Measurements from ENCODE around the gene PSMD14. TPM values are rescaled to one million over a fixed set of nuclear protein-coding genes. Genes with fewer than 3 reads are reported as not detected.

PSMD14 gene
- total RNA-seq, 2 experiments from 2014 or later = 17.1 to 22.1 TPM

DNA sequence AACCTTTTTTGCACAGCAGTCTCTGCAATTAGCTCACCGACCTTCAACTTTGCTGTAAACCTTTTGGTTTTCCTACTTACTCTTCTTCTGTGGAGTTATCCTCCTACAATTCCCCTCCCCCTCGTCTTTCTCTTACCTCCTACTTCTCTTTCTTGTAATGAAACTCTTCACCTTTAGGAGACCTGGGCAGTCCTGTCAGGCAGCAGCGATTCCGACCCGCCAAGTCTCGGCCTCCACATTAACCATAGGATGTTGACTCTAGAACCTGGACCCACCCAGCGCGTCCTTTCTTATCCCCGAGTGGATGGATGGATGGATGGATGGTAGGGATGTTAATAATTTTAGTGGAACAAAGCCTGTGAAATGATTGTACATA is 116.2 kb downstream of the PSMD14 start:
- no peak overlapping the region for H3K27ac Mint-ChIP-seq
- ATAC-seq (ENCODE audit: poor library complexity) (no peak), DNase-seq (no peak)
- ChIA-PET CTCF (interaction anchor here (0.9 kb wide), 1 partner anchor 45 kb away, joined by 3 read pairs; no protein-coding TSS in a partner anchor), POLR2A (interaction anchor here (2.2 kb wide), 1 partner anchor 8 kb away, joined by 6 read pairs; the partner anchor contains the start of gene TBR1)
- Histone ChIP-seq H3K9me3 (ENCODE audit: control insufficient read depth in 1 of 2, insufficient read depth in 1 of 2, low read length in 2 of 2) (peaks cover 10 to 29% of the 10 kb centered on the region in 2 experiments), H3K4me1 (ENCODE audit: insufficient read depth, low read length) (peaks cover 31% of the 10 kb centered on the region), H3K4me3 (ENCODE audit: low read length) (no peak overlapping the region), H3K27ac (ENCODE audit: low read depth in 1 of 2, low read length in 2 of 2) (no peak overlapping the region), H3K27me3 (ENCODE audit: control insufficient read depth in 1 of 2, insufficient read depth in 2 of 2, low read length in 2 of 2) (peaks cover 74 to 99% of the 10 kb centered on the region in 2 experiments), H3K36me3 (ENCODE audit: insufficient read depth, low read length) (no peaks in the 10 kb centered on the region)
- TF ChIP-seq, protein P1, sequence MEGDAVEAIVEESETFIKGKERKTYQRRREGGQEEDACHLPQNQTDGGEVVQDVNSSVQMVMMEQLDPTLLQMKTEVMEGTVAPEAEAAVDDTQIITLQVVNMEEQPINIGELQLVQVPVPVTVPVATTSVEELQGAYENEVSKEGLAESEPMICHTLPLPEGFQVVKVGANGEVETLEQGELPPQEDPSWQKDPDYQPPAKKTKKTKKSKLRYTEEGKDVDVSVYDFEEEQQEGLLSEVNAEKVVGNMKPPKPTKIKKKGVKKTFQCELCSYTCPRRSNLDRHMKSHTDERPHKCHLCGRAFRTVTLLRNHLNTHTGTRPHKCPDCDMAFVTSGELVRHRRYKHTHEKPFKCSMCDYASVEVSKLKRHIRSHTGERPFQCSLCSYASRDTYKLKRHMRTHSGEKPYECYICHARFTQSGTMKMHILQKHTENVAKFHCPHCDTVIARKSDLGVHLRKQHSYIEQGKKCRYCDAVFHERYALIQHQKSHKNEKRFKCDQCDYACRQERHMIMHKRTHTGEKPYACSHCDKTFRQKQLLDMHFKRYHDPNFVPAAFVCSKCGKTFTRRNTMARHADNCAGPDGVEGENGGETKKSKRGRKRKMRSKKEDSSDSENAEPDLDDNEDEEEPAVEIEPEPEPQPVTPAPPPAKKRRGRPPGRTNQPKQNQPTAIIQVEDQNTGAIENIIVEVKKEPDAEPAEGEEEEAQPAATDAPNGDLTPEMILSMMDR (IDR thresholded peaks at IDR 0.05) = no peak
- no peaks in the 10 kb centered on the region for H3K36me3 Mint-ChIP-seq (ENCODE audit: low read depth)
- peaks cover 2% of the 10 kb centered on the region for H3K9me3 Mint-ChIP-seq
- H3K4me3 Mint-ChIP-seq = peak overlapping the region; percentile 36
- H3K27me3 Mint-ChIP-seq = peaks cover 90% of the 10 kb centered on the region
- intact Hi-C loops (cut with DNase I, micrococcal nuclease) = no loop called here
- peaks cover 42% of the 10 kb centered on the region for H3K4me1 Mint-ChIP-seq (ENCODE audit: low read depth)

DNA sequence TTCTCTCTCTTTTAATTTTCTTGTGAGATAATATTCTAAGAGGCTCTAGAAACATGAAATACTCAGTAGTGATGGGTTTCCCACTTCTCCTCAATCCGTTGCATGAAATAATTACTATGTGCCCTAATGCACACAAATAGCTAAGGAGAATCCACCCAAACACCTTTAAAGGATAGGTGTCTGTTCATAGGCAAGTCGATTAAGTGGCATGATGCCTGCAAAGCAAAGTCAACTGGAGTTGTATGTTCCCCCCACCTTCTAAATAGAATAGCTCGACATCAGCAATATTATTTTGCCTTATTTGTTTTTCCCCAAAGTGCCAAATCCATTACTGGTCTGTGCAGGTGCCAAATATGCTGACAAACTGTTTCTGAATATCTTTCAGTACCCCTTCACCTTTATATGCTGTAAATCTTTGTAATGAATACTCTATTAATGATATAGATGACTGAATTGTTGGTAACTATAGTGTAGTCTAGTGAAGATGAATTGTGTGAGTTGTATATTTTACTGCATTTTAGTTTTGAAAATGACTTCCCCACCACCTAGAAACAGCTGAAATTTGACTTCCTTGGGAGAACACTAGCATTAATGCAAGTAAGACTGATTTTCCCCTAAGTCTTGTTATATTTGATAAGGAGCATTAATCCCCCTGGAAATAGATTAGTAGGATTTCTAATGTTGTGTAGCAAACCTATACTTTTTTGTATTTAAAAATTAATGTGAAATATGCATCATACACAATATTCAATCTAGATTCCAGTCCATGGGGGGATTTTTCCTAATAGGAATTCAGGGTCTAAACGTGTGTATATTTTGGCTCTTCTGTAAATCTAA is 116.9 kb downstream of the PSMD14 start:
- no peak overlapping the region for H3K4me3 Mint-ChIP-seq
- no peak overlapping the region for H3K27ac ChIP-seq (ENCODE audit: low read depth in 1 of 2, low read length in 2 of 2)
- peaks cover 10 to 29% of the 10 kb centered on the region in 2 experiments for H3K9me3 ChIP-seq (ENCODE audit: control insufficient read depth in 1 of 2, insufficient read depth in 1 of 2, low read length in 2 of 2)
- no peak overlapping the region for H3K27ac Mint-ChIP-seq
- peaks cover 31% of the 10 kb centered on the region for H3K4me1 ChIP-seq (ENCODE audit: insufficient read depth, low read length)
- no peak overlapping the region for H3K4me3 ChIP-seq (ENCODE audit: low read length)
- POLR2A ChIA-PET = interaction anchor here (2.2 kb wide), 1 partner anchor 9 kb away, joined by 6 read pairs; the partner anchor contains the start of gene TBR1
- no peaks in the 10 kb centered on the region for H3K36me3 ChIP-seq (ENCODE audit: insufficient read depth, low read length)
- ATAC-seq (ENCODE audit: poor library complexity) = no peak
- peaks cover 90% of the 10 kb centered on the region for H3K27me3 Mint-ChIP-seq
- no peak for DNase-seq
- intact Hi-C loops (cut with DNase I, micrococcal nuclease) = no loop called here
- CTCF ChIA-PET = interaction anchor here (0.9 kb wide), 1 partner anchor 44 kb away, joined by 3 read pairs; no protein-coding TSS in a partner anchor
- H3K27me3 ChIP-seq (ENCODE audit: control insufficient read depth in 1 of 2, insufficient read depth in 2 of 2, low read length in 2 of 2) = peaks cover 71 to 99% of the 10 kb centered on the region in 2 experiments
- no peaks in the 10 kb centered on the region for H3K36me3 Mint-ChIP-seq (ENCODE audit: low read depth)
- peaks cover 2% of the 10 kb centered on the region for H3K9me3 Mint-ChIP-seq
- H3K4me1 Mint-ChIP-seq (ENCODE audit: low read depth) = peaks cover 41% of the 10 kb centered on the region
- TF ChIP-seq, protein P1 (IDR thresholded peaks at IDR 0.05) = no peak

DNA sequence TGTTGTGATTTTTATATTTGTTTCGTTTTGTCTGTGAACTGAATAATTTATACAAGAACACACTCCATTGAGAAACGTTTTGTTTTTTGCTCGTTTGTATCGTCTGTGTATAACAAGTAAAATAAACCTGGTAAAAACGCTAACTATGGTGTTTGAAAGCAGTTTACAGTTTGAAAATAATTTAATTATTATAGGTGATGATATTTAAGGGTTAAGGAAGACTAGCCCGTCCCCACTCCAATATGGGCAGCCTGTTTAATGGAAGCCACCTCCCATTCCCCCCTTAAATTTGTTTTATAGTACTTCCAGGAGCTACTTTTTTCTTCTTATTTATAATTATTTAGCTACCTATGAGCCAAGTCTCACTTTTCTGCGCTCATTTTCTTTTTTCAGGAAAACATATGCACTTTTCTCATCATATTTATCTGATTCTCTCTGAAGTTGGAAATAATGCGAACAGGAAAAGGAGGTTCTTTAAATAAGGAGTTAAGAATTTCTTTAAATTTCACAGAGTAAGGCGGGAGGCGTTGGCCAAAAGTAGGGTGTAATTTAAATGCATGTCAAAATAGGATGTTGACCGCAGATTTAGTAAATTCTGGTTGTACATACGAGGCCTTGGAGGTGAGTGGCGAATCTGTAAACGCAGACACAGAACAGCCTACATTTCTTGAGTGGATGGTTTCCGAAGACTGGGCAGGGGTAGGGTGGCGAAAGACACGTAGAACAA is 117.7 kb downstream of the PSMD14 start:
- Histone ChIP-seq H3K9me3 (ENCODE audit: control insufficient read depth in 1 of 2, insufficient read depth in 1 of 2, low read length in 2 of 2) (peaks cover 10 to 25% of the 10 kb centered on the region in 2 experiments), H3K36me3 (ENCODE audit: insufficient read depth, low read length) (no peaks in the 10 kb centered on the region), H3K4me3 (ENCODE audit: low read length) (no peak overlapping the region), H3K27ac (ENCODE audit: low read depth in 1 of 2, low read length in 2 of 2) (no peak overlapping the region), H3K4me1 (ENCODE audit: insufficient read depth, low read length) (peaks cover 31% of the 10 kb centered on the region), H3K27me3 (ENCODE audit: control insufficient read depth in 1 of 2, insufficient read depth in 2 of 2, low read length in 2 of 2) (peaks cover 68 to 99% of the 10 kb centered on the region in 2 experiments)
- ATAC-seq (ENCODE audit: poor library complexity) = no peak
- POLR2A ChIA-PET = interaction anchor here (2.2 kb wide), 1 partner anchor 10 kb away, joined by 6 read pairs; the partner anchor contains the start of gene TBR1
- TF ChIP-seq, protein P1 (IDR thresholded peaks at IDR 0.05) = no peak
- Mint-ChIP-seq H3K4me3 (peak overlapping the region; percentile 43), H3K36me3 (ENCODE audit: low read depth) (no peaks in the 10 kb centered on the region), H3K9me3 (peaks cover 2% of the 10 kb centered on the region), H3K4me1 (ENCODE audit: low read depth) (peaks cover 41% of the 10 kb centered on the region), H3K27me3 (peaks cover 90% of the 10 kb centered on the region), H3K27ac (no peak overlapping the region)
- no peak for DNase-seq
- CTCF ChIA-PET = no interaction called here
- intact Hi-C loops (cut with DNase I, micrococcal nuclease) = no loop called here

Measured in CD4-positive, alpha-beta T cell (primary cell).